Smooth muscle cell (in vitro differentiated cells): ENCODE results near the gene NKD1. TPM values are rescaled to one million over a fixed set of nuclear protein-coding genes. Genes with fewer than 3 reads are reported as not detected.

Source experiments
- DNase-seq: peaks from one replicate; lab custom pipeline; 2025; ENCODE audit not compliant: unreplicated experiment; lab: John Stamatoyannopoulos, UW
- H2AFZ ChIP-seq: fragments of 200-600 bp; sonication (generic); 2 replicates; pipeline ENCODE4 v1.6.0; 2016; ENCODE audit warnings: antibody characterized with exemption, low read depth, mild to moderate bottlenecking
- H3F3A ChIP-seq: fragments of 200-600 bp; sonication (generic); 2 replicates; pipeline ENCODE4 v1.6.0; 2017; ENCODE audit warnings: antibody characterized with exemption, low read depth
- H3K27ac ChIP-seq: fragments of 200-600 bp; sonication (generic); 2 replicates; pipeline ENCODE4 v1.5.1; 2016; ENCODE audit warnings: low read depth, mild to moderate bottlenecking
- H3K27me3 ChIP-seq: fragments of 200-600 bp; sonication (generic); 2 replicates; pipeline ENCODE4 v1.6.1; 2016; ENCODE audit warnings: low read depth, mild to moderate bottlenecking
- H3K36me3 ChIP-seq: fragments of 200-600 bp; sonication (generic); 2 replicates; pipeline ENCODE4 v1.5.1; 2016; ENCODE audit warnings: low read depth
- H3K4me1 ChIP-seq: fragments of 200-600 bp; sonication (generic); 2 replicates; pipeline ENCODE4 v1.5.1; 2016; ENCODE audit warnings: low read depth
- H3K4me2 ChIP-seq: fragments of 200-600 bp; sonication (generic); 2 replicates; pipeline ENCODE4 v1.6.0; 2016; ENCODE audit warnings: mild to moderate bottlenecking
- H3K4me3 ChIP-seq: fragments of 200-600 bp; sonication (generic); 2 replicates; pipeline ENCODE4 v1.5.1; 2016; ENCODE audit warnings: mild to moderate bottlenecking
- H3K79me2 ChIP-seq: fragments of 200-600 bp; sonication (generic); 2 replicates; pipeline ENCODE4 v1.6.0; 2016; ENCODE audit warnings: low read depth, mild to moderate bottlenecking
- H3K9ac ChIP-seq: fragments of 200-600 bp; sonication (generic); 2 replicates; pipeline ENCODE4 v1.6.0; 2016; ENCODE audit warnings: low read depth
- H3K9me3 ChIP-seq: fragments of 200-600 bp; sonication (generic); replicated peaks from 2 replicates; pipeline ENCODE4 v1.5.1; 2016; ENCODE audit warnings: low read depth
- H4K20me1 ChIP-seq: fragments of 200-600 bp; sonication (generic); 2 replicates; pipeline ENCODE4 v1.6.0; 2016; ENCODE audit warnings: low read depth
- CTCF ChIP-seq: fragments of 200-600 bp; sonication (generic); IDR thresholded peaks from 2 replicates; pipeline ENCODE4 v1.5.1; 2017; ENCODE audit warnings: borderline replicate concordance, mild to moderate bottlenecking, antibody characterized with exemption; ENCODE audit not compliant: insufficient read depth, poor library complexity, severe bottlenecking
- WGBS: methylation state at CpG from one replicate; pipeline ENCODE4 v1.1.7; 2016; ENCODE audit warnings: low lambda C conversion rate; 5-methylcytosine and 5-hydroxymethylcytosine counted together
- polyA plus RNA-seq: library from polyadenylated mRNA; unstranded; fragments of >200 nt; fragmentation: Nextera tagmentation; extraction: Ambion mirVana; gene quantifications from 2 replicates; pipeline ENCODE4 v1.2.1, GENCODE V29; 2016
- total RNA-seq: library from RNA; depleted of rRNA; stranded (reverse); fragments of >200 nt; gene quantifications from 2 replicates; pipeline ENCODE4 v1.2.3, GENCODE V29; 2014

Gene NKD1
- total and polyA plus RNA-seq, 2 experiments from 2014 or later: 4.5 to 18.8 TPM

- TF ChIP-seq CTCF: no peak
- Histone ChIP-seq H2AFZ (no peak overlapping the region), H3K4me3 (no peak overlapping the region), H3K79me2 (no peaks in the 10 kb centered on the region), H3K9ac (no peak overlapping the region), H3K4me1 (no peaks in the 10 kb centered on the region), H3K4me2 (no peak overlapping the region), H3K27ac (no peak overlapping the region), H4K20me1 (no peaks in the 10 kb centered on the region), H3K9me3 (no peaks in the 10 kb centered on the region), H3K27me3 (no peaks in the 10 kb centered on the region), H3F3A (no peaks in the 10 kb centered on the region), H3K36me3 (no peaks in the 10 kb centered on the region)
- no peak for DNase-seq
- WGBS: 96% methylated on average over 26 of the region's 30 CpGs
Observed at GRCh38 chr16:50632927-50633800, 85.0 kb downstream of the NKD1 start.

GRCh38 chr16:50634090-50634489 lies 85.9 kb downstream of the NKD1 start:
- no peak for DNase-seq
- Histone ChIP-seq H3K27ac (no peak overlapping the region), H3F3A (no peaks in the 10 kb centered on the region), H3K4me1 (no peaks in the 10 kb centered on the region), H3K4me2 (no peak overlapping the region), H3K27me3 (no peaks in the 10 kb centered on the region), H3K4me3 (no peak overlapping the region), H2AFZ (no peak overlapping the region), H3K9me3 (no peaks in the 10 kb centered on the region), H3K9ac (no peak overlapping the region), H3K36me3 (no peaks in the 10 kb centered on the region), H4K20me1 (no peaks in the 10 kb centered on the region), H3K79me2 (no peaks in the 10 kb centered on the region)
- TF ChIP-seq CTCF: no peak
- WGBS: 94% methylated on average over 7 of the region's 7 CpGs

GRCh38 chr16:50634947-50635346 lies 86.8 kb downstream of the NKD1 start:
- Histone ChIP-seq H3K27ac (no peak overlapping the region), H3K4me1 (no peaks in the 10 kb centered on the region), H3K4me2 (no peak overlapping the region), H3K4me3 (no peak overlapping the region), H3K36me3 (no peaks in the 10 kb centered on the region), H2AFZ (no peak overlapping the region), H3K79me2 (no peaks in the 10 kb centered on the region), H3K27me3 (no peaks in the 10 kb centered on the region), H4K20me1 (no peaks in the 10 kb centered on the region), H3F3A (no peaks in the 10 kb centered on the region), H3K9ac (no peak overlapping the region), H3K9me3 (no peaks in the 10 kb centered on the region)
- DNase-seq: no peak
- no peak for TF ChIP-seq CTCF
- 88% methylated on average over 1 of the region's 1 CpG for WGBS
